SK-N-SH treated with all-trans-retinoic acid at 6 μM for 48 hours (cell line): ENCODE results near the gene KCP.

Source experiments
- ISL1 ChIP-seq: fragments of 250-450 bp; sonication (Bioruptor Pico); IDR thresholded peaks from 2 replicates; pipeline ENCODE4 v2.1.2; 2022; ENCODE audit warnings: mild to moderate bottlenecking, moderate library complexity
- TCF4 ChIP-seq: fragments of 250-450 bp; sonication (Bioruptor Pico); IDR thresholded peaks from 2 replicates; pipeline ENCODE4 v1.8.0; 2021; ENCODE audit warnings: mild to moderate bottlenecking, moderate library complexity, borderline replicate concordance

DNA sequence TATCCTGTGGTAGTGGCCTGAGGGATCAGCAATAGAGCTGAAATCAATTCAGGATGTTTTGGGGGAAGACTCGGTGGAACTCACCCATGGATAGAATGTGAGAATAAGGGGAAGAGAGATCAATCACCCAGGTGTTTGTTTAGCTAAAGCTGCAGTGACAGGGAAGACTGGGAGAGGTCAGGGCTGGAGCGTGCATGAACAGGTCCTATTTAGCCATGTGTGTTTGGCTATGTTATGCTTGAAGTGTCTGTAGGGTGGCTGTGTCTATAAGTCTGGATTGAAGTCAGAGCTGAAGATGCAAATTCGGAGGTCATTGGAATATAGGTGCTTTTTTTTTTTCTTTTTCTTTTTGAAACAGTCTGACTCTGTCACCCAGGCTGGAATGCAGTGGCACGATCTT lies 43.3 kb downstream of the KCP start:
- TF ChIP-seq TCF4 (CRISPR knock-in tag) (no peak), ISL1 (CRISPR knock-in tag) (no peak)
